ENCODE measurements around the gene ZGLP1. TPM values are rescaled to one million over a fixed set of nuclear protein-coding genes. Genes with fewer than 3 reads are reported as not detected.

ZGLP1 gene
- total RNA-seq, 6 experiments from 2014 or later: 0.62 to 4.4 (median 1.5) TPM

GRCh38 chr19:10270180-10270615 lies 39.4 kb downstream of the ZGLP1 start:
- Histone ChIP-seq H3K4me3 (peak overlapping the region; percentile 69 to 74 (median 71)), H3K27me3 (no peaks in the 10 kb centered on the region), H3K9me3 (no peaks in the 10 kb centered on the region), H3K36me3 (peaks cover 0 to 11% (median 5%) of the 10 kb centered on the region in 4 donors), H3K27ac (peak overlapping the region; percentile 87 to 90 (median 89)), H3K4me1 (peaks cover 0 to 14% (median 3%) of the 10 kb centered on the region in 4 donors)
- DNase-seq: peak; percentile 80 to 91 (median 89)
- TF ChIP-seq POLR2A (IDR thresholded peaks at IDR 0.05): no peak
- TF ChIP-seq, protein P1, sequence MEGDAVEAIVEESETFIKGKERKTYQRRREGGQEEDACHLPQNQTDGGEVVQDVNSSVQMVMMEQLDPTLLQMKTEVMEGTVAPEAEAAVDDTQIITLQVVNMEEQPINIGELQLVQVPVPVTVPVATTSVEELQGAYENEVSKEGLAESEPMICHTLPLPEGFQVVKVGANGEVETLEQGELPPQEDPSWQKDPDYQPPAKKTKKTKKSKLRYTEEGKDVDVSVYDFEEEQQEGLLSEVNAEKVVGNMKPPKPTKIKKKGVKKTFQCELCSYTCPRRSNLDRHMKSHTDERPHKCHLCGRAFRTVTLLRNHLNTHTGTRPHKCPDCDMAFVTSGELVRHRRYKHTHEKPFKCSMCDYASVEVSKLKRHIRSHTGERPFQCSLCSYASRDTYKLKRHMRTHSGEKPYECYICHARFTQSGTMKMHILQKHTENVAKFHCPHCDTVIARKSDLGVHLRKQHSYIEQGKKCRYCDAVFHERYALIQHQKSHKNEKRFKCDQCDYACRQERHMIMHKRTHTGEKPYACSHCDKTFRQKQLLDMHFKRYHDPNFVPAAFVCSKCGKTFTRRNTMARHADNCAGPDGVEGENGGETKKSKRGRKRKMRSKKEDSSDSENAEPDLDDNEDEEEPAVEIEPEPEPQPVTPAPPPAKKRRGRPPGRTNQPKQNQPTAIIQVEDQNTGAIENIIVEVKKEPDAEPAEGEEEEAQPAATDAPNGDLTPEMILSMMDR (IDR thresholded peaks at IDR 0.05): no peak
- ATAC-seq: peak; percentile 59 to 68 (median 66)
- intact Hi-C loops (cut with DNase I): loop anchor here in 1 of 2 donors (5.0 kb wide), 1 partner anchor 122 kb away; no protein-coding TSS in a partner anchor
- WGBS (ENCODE audit: insufficient coverage, low coverage, low lambda C conversion rate, missing lambda C conversion rate): 0% methylated on average over 5 of the region's 37 CpGs

DNA sequence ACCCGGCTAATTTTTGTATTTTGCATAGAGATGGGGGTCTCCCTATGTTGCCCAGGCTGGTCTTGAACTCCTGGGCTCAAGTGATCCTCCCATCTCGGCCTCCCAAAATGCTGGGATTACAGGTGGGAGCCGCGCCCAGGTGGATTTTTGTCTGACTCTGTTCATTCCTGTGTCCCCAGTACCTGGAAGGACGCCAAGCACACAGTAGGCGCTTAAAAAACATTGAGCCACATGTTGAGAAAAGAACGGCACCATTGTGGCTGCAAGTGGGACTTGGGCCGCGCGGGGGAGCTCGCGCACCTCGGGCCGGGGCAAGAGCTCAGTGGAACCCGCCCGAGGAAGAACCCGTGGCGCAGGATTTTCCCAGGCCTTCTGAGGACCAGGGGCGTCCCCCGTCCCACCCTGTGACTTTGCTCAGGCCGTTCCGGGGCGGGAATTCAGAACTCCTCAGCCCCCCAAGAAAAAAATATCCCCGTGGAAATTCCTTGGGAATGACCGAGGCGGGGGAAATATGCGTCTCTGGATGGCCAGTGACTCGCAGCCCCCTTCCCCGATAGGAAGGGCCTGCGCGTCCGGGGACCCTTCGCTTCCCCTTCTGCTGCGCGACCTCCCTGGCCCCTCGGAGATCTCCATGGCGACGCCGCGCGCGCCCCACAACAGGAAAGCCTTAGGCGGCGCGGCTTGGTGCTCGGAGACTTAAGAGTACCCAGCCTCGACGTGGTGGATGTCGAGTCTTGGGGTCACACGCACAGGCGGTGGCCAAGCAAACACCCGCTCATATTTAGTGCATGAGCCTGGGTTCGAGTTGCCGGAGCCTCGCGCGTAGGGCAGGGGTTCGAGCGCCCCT lies 40.1 kb downstream of the ZGLP1 start:
- Histone ChIP-seq H3K4me1 (peaks cover 0 to 14% (median 3%) of the 10 kb centered on the region in 4 donors), H3K36me3 (peaks cover 0 to 5% (median under 1%) of the 10 kb centered on the region in 4 donors), H3K27ac (peak overlapping the region; percentile 87 to 90 (median 89)), H3K9me3 (no peaks in the 10 kb centered on the region), H3K27me3 (no peaks in the 10 kb centered on the region), H3K4me3 (peak overlapping the region; percentile 69 to 74 (median 71))
- DNase-seq (peak; percentile 88 to 91 (median 90)), ATAC-seq (peak; percentile 66 to 78 (median 74))
- TF ChIP-seq POLR2A (IDR thresholded peaks at IDR 0.05): no peak
- TF ChIP-seq, protein P1 (IDR thresholded peaks at IDR 0.05): peak; percentile 91 to 94 (median 94)
- intact Hi-C loops (cut with DNase I): loop anchor here in 1 of 2 donors (5.0 kb wide), 1 partner anchor 123 kb away; no protein-coding TSS in a partner anchor
- WGBS (ENCODE audit: insufficient coverage, low coverage, low lambda C conversion rate, missing lambda C conversion rate): 0% methylated on average over 4 of the region's 59 CpGs

DNA sequence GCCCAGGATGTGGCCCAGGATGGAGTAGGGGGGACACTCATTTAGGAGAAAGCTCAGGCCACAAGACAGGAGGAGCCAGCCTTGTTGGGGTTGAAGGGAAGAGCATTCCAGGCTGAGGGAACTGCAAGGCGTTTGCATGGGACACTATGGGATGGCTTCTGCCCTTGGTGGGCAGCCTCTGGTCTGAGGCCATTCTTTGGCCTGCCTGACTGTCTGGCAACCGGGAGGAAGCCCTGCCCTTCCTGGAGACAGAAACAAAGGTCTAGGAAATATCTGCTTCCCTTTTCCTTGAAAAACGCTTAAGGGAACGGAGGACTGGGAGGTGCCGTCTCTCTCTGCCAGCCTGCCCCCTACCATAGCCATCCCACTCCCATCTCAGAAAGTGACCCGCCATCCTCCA lies 41.5 kb downstream of the ZGLP1 start:
- WGBS (ENCODE audit: insufficient coverage, low coverage, low lambda C conversion rate, missing lambda C conversion rate): 0% methylated on average over 1 of the region's 6 CpGs
- no peak overlapping the region for H3K27ac ChIP-seq
- intact Hi-C loops (cut with DNase I): no loop called here

GRCh38 chr19:10266706-10267105 lies 42.9 kb downstream of the ZGLP1 start:
- ATAC-seq (no peak), DNase-seq (no peak)
- 50% methylated on average over 7 of the region's 7 CpGs for WGBS (ENCODE audit: insufficient coverage, low coverage, low lambda C conversion rate, missing lambda C conversion rate)
- Histone ChIP-seq H3K27me3 (no peaks in the 10 kb centered on the region), H3K36me3 (no peaks in the 10 kb centered on the region), H3K9me3 (no peaks in the 10 kb centered on the region), H3K4me1 (peaks cover 0 to 15% (median 3%) of the 10 kb centered on the region in 4 donors), H3K4me3 (no peak overlapping the region), H3K27ac (no peak overlapping the region)
- intact Hi-C loops (cut with DNase I): no loop called here
- no peak for TF ChIP-seq POLR2A (IDR thresholded peaks at IDR 0.05)
- TF ChIP-seq, protein P1 (IDR thresholded peaks at IDR 0.05): no peak

More for the DNA sequence above, 41.5 kb downstream of the ZGLP1 start:
- H3K9me3 ChIP-seq: no peaks in the 10 kb centered on the region
- peaks cover 0 to 14% (median 3%) of the 10 kb centered on the region in 4 donors for H3K4me1 ChIP-seq
- no peaks in the 10 kb centered on the region for H3K27me3 ChIP-seq
- H3K36me3 ChIP-seq: no peaks in the 10 kb centered on the region
- TF ChIP-seq, protein P1 (IDR thresholded peaks at IDR 0.05): no peak
- TF ChIP-seq POLR2A (IDR thresholded peaks at IDR 0.05): no peak
- DNase-seq: peak in 1 of 3 donors; percentile 46
- no peak overlapping the region for H3K4me3 ChIP-seq
- ATAC-seq: no peak
